HCT116 (cell line): ENCODE measurements around the gene INSL3. TPM values are rescaled to one million over a fixed set of nuclear protein-coding genes. Genes with fewer than 3 reads are reported as not detected.

Source experiments
- ATAC-seq: fragments of 200-7000 bp; cut with Tn5 transposase; 2 replicates; pipeline ENCODE4 v1.9.1; 2020; ENCODE audit warnings: mild to moderate bottlenecking, moderate library complexity
- BruUV-seq: library from RNA; stranded (reverse); fragments of 400-500 nt; replicated peaks from 2 replicates; lab custom pipeline; 2021; lab: Mats Ljungman, UMichigan
- CTCF ChIA-PET: fragments of 300-600 bp; sonication (Branson Sonifier 250); formaldehyde crosslinking; loops from one replicate; lab custom pipeline; 2021; ENCODE audit warnings: antibody characterized with exemption; lab: Charles Lee
- POLR2A ChIA-PET: fragments of 300-600, 350-600 bp; sonication (Branson Sonifier 250); formaldehyde crosslinking; loops from one replicate; lab custom pipeline; 2021; ENCODE audit warnings: antibody characterized with exemption; lab: Charles Lee
- RAD21 ChIA-PET, 2 experiments: fragments of 300-600 bp; sonication (Branson Sonifier 250); formaldehyde crosslinking; loops; one replicate each; lab custom pipeline; 2023; ENCODE audit warnings: low total read pairs in 2 of 2; ENCODE audit not compliant: uncharacterized antibody in 2 of 2, unreplicated experiment in 2 of 2, low non-redundant PET in 1 of 2; lab: Charles Lee
- DNase-seq: peaks from one replicate; pipeline ENCODE4 v3.0.0-alpha.2; 2010; ENCODE audit warnings: low read depth, low spot score
- H2AFZ ChIP-seq: fragments of 200-600 bp; shearing (Covaris generic), sonication (generic); 2 replicates; pipeline ENCODE4 v1.6.1; 2017; ENCODE audit warnings: low read depth, mixed run types, mixed read lengths, antibody characterized with exemption, low read length; ENCODE audit not compliant: poor library complexity, severe bottlenecking
- H3K27ac ChIP-seq: 2 replicates; pipeline ENCODE4 v1.5.1; 2012; ENCODE audit warnings: low read depth, low read length
- H3K27me3 ChIP-seq: fragments of 200-600 bp; sonication (generic); 2 replicates; pipeline ENCODE4 v1.6.1; 2016; ENCODE audit warnings: mixed run types, low read length, mixed read lengths; ENCODE audit not compliant: insufficient read depth
- H3K36me3 ChIP-seq, 2 experiments: fragments of 200-500 bp in 1 of 2; fragments of 200-600 bp in 1 of 2; sonication (Bioruptor generic) in 1 of 2; sonication (generic) in 1 of 2; 2 replicates each; pipeline versions ENCODE4 v1.5.1 to v1.6.1; 2014 to 2016; ENCODE audit warnings: low read length in 2 of 2, inconsistent platforms in 1 of 2, mixed read lengths in 1 of 2, mixed run types in 1 of 2; ENCODE audit not compliant: insufficient read depth in 2 of 2, control insufficient read depth in 1 of 2
- H3K4me1 ChIP-seq, 2 experiments: fragments of 200-600 bp in 1 of 2; sonication (generic) in 1 of 2; 2 replicates each; pipeline versions ENCODE4 v1.5.1 to v1.6.1; 2012 to 2017; ENCODE audit warnings: low read length in 2 of 2, inconsistent platforms in 1 of 2, mild to moderate bottlenecking in 1 of 2, mixed read lengths in 1 of 2, mixed run types in 1 of 2, moderate library complexity in 1 of 2; ENCODE audit not compliant: insufficient read depth in 2 of 2, control insufficient read depth in 1 of 2
- H3K4me2 ChIP-seq: fragments of 200-600 bp; sonication (generic); 2 replicates; pipeline ENCODE4 v1.6.1; 2017; ENCODE audit warnings: mixed run types, low read length, mixed read lengths
- H3K4me3 ChIP-seq, 2 experiments: fragments of 200-600 bp in 1 of 2; sonication (generic) in 1 of 2; replicated peaks in 1 of 2; 2 replicates each; pipeline ENCODE4 v1.5.1; 2011 to 2016; ENCODE audit warnings: low read length in 2 of 2, control low read depth in 1 of 2, low read depth in 1 of 2, mild to moderate bottlenecking in 1 of 2, mixed read lengths in 1 of 2, mixed run types in 1 of 2
- H3K79me2 ChIP-seq: fragments of 200-600 bp; sonication (generic); 2 replicates; pipeline ENCODE4 v1.6.1; 2017; ENCODE audit warnings: mild to moderate bottlenecking, mixed run types, low read length, moderate library complexity, mixed read lengths; ENCODE audit not compliant: insufficient read depth
- H3K9ac ChIP-seq: fragments of 200-600 bp; sonication (generic); 2 replicates; pipeline ENCODE4 v1.6.1; 2016; ENCODE audit warnings: low read length, mixed read lengths
- H3K9me2 ChIP-seq: fragments of 200-600 bp; sonication (generic), shearing (Covaris generic); 2 replicates; pipeline ENCODE4 v1.6.1; 2017; ENCODE audit warnings: mixed run types, mild to moderate bottlenecking, moderate library complexity; ENCODE audit not compliant: insufficient read depth
- H3K9me3 ChIP-seq, 2 experiments: fragments of 200-500 bp in 1 of 2; fragments of 200-600 bp in 1 of 2; sonication (Bioruptor generic) in 1 of 2; sonication (generic) in 1 of 2; 2 replicates each; pipeline ENCODE4 v1.6.1; 2014 to 2017; ENCODE audit warnings: low read length in 2 of 2, mixed read lengths in 2 of 2, inconsistent platforms in 1 of 2, low read depth in 1 of 2, mild to moderate bottlenecking in 1 of 2, mixed run types in 1 of 2, moderate library complexity in 1 of 2; ENCODE audit not compliant: control insufficient read depth in 1 of 2, insufficient read depth in 1 of 2
- H4K20me1 ChIP-seq: fragments of 200-600 bp; sonication (generic), shearing (Covaris generic); 2 replicates; pipeline ENCODE4 v1.6.1; 2017; ENCODE audit warnings: mixed run types, mild to moderate bottlenecking, moderate library complexity; ENCODE audit not compliant: insufficient read depth
- CEBPB ChIP-seq: IDR thresholded peaks from 2 replicates; pipeline ENCODE4 v1.6.1; 2012; ENCODE audit warnings: low read depth
- CTCF ChIP-seq, 3 experiments: fragments of 200-600 bp in 1 of 3; sonication (generic) in 1 of 3; IDR thresholded peaks in 2 of 3; conservative IDR thresholded peaks in 1 of 3; 2 replicates each; pipeline ENCODE4 v1.5.1; 2012 to 2017; ENCODE audit warnings: low read depth in 2 of 3, low read length in 2 of 3, antibody characterized with exemption in 1 of 3, borderline replicate concordance in 1 of 3, control low read depth in 1 of 3, mild to moderate bottlenecking in 1 of 3, mixed read lengths in 1 of 3, mixed run types in 1 of 3, moderate library complexity in 1 of 3; ENCODE audit not compliant: insufficient read depth in 1 of 3
- EGR1 ChIP-seq: IDR thresholded peaks from 2 replicates; pipeline ENCODE4 v1.6.1; 2012; ENCODE audit warnings: low read depth
- EZH2phosphoT487 ChIP-seq: fragments of 200-600 bp; IDR thresholded peaks from 2 replicates; pipeline ENCODE4 v1.6.1; 2018; ENCODE audit warnings: antibody characterized with exemption, borderline replicate concordance
- MAX ChIP-seq: IDR thresholded peaks from 2 replicates; pipeline ENCODE4 v1.6.1; 2012
- POLR2AphosphoS5 ChIP-seq: IDR thresholded peaks from 2 replicates; pipeline ENCODE4 v1.6.1; 2011; ENCODE audit warnings: mild to moderate bottlenecking, low read depth, low read length, moderate library complexity
- REST ChIP-seq: IDR thresholded peaks from 2 replicates; pipeline ENCODE4 v1.6.1; 2012; ENCODE audit warnings: low read depth
- ZBTB33 ChIP-seq: IDR thresholded peaks from 2 replicates; pipeline ENCODE4 v1.6.1; 2011; ENCODE audit warnings: mild to moderate bottlenecking, low read length, moderate library complexity; ENCODE audit not compliant: insufficient replicate concordance; ENCODE audit errors: extremely low read depth
- ZFX ChIP-seq: fragments of 450-650 bp; IDR thresholded peaks from 2 replicates; pipeline ENCODE4 v1.6.1; 2017
- ZNF274 ChIP-seq: fragments of 200-500 bp; sonication (Bioruptor generic); IDR thresholded peaks from 2 replicates; pipeline ENCODE4 v1.6.1; 2014; ENCODE audit warnings: mild to moderate bottlenecking, low read depth, low read length, inconsistent platforms
- intact Hi-C: fragments of 100-400 bp; cut with micrococcal nuclease; formaldehyde crosslinking; loops from 2 replicates; pipeline ENCODE4 v1.10.0; 2022
- total RNA-seq: library from RNA; stranded (reverse); gene quantifications from one replicate; pipeline ENCODE4 v1.2.1, GENCODE V29; 2021; ENCODE audit not compliant: unreplicated experiment

INSL3 gene
- total RNA-seq, 1 experiment from 2014 or later, result 0.96 TPM

DNA sequence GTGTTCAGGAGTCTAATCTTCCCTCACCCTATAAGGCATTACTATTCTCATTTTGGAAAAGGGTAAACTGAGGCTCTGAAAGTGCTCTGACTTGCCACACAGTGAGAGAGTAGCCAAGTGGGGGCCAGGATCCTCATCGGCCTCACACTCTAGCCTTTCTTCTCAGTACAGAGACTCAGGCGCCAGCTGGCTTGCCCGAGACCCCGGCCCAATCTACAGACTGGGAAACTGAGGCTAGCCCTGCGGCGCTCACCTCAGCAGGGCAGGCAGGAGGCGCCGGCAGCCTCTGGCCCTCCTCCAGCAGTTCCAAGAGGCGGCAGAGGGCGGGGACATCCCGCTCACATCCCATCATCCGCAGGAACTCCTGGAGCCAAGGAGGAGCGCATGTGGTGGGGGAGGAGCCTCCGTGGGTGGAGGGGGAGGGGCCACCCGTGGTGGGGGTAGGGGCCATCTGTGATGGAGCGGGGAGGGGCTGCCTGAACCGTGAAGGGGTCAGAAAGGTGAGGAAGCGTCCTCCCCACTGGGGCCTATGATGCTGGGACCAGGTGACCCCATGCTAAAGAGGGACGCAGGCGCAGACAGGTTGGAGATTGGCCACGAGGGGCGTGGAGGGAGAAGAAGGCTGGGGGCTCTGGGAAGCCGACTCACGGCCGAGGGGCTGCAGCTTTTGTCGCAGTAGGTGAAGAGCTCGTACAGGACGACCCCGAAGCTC lies 8.7 kb upstream of the INSL3 start (continued):
- TF ChIP-seq REST, result no peak
- TF ChIP-seq, all 23 proteins: peak for 4

DNA sequence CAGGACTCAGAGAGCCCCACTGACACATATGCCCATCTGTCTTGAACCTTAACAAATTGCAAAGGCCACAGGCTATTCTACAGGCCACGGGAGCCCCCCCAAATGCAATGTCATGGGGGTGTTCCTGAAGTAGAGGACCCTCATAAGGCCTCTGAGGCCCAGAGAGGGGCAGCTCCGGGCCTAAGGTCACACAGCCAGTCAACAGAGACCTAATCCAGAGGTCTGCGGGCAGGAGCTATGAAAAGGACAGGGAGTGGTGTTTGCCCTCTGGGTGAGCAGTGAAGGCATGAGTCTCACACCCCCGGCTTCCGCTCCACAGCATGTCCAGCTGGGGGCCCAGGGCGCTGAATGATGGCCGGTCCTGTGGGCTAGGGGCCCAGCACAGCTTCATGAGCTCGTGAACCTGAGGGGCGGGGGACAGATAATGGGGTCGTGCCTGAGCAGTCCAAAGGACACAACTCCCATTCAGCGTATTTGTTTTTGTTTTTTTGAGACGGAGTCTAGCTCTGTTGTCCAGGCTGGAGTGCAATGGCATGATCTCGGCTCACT lies 5.3 kb upstream of the INSL3 start:
- no peak overlapping the region for H3K27ac ChIP-seq
- no peak for DNase-seq
- no peak overlapping the region for H3K4me3 ChIP-seq
- intact Hi-C loops, result no loop called here
- H3K36me3 ChIP-seq, result no peaks in the 10 kb centered on the region
- ChIA-PET CTCF (no interaction called here), POLR2A (no interaction called here), RAD21 (no interaction called here)
- no peak overlapping the region for H3K4me2 ChIP-seq
- H3K27me3 ChIP-seq, result no peaks in the 10 kb centered on the region
- H3K9me2 ChIP-seq, result no peaks in the 10 kb centered on the region
- no peaks in the 10 kb centered on the region for H4K20me1 ChIP-seq
- ATAC-seq, result no peak
- no peak overlapping the region for H2AFZ ChIP-seq
- H3K79me2 ChIP-seq, result no peaks in the 10 kb centered on the region
- H3K9me3 ChIP-seq, result no peaks in the 10 kb centered on the region
- H3K4me1 ChIP-seq, result peaks cover 11 to 20% of the 10 kb centered on the region in 2 experiments
- BruUV-seq, result no TSS peak
- H3K9ac ChIP-seq, result no peak overlapping the region
- TF ChIP-seq REST (no peak), EZH2phosphoT487 (no peak), POLR2AphosphoS5 (no peak), EGR1 (no peak), ZFX (no peak), CTCF (IDR thresholded peaks at IDR 0.05 in 2 of 3, conservative IDR thresholded peaks at IDR 0.05 in 1 of 3; ENCODE audit: borderline replicate concordance in 1 of 3, insufficient read depth in 1 of 3, low read depth in 2 of 3, low read length in 2 of 3) (no peak), ZNF274 (no peak), ZBTB33 (no peak), MAX (no peak), CEBPB (no peak)
